AG04449 (cell line): Measurements from ENCODE around the gene UBR4.

Source experiments
- CTCF ChIA-PET: fragments of 350-600 bp; formaldehyde crosslinking; extraction: SDS; loops from one replicate; lab custom pipeline; 2021; ENCODE audit warnings: antibody characterized with exemption; lab: Yijun Ruan, JAX
- POLR2A ChIA-PET: fragments of 400-600, 350-600 bp; formaldehyde crosslinking; extraction: SDS; loops from one replicate; lab custom pipeline; 2020; ENCODE audit warnings: antibody characterized with exemption, inconsistent platforms; lab: Yijun Ruan, JAX
- DNase-seq: peaks from one replicate; pipeline ENCODE4 v3.0.0-alpha.2; 2010; ENCODE audit warnings: low read depth, low spot score
- H3K4me3 ChIP-seq: 2 replicates; pipeline ENCODE4 v1.5.1; 2011; ENCODE audit warnings: low read depth, mild to moderate bottlenecking, control low read depth, low read length
- TF ChIP-seq, protein P1 (sequence below): IDR thresholded peaks from one replicate; pipeline ENCODE4 v1.5.1; 2011; ENCODE audit warnings: mild to moderate bottlenecking, moderate library complexity, low read length, control low read depth, inconsistent platforms; ENCODE audit not compliant: insufficient read depth; ENCODE audit errors: missing control alignments

The UBR4 gene

GRCh38 chr1:19153169-19153568 is 56.9 kb downstream of the UBR4 start:
- ChIA-PET POLR2A (no interaction called here), CTCF (no interaction called here)
- TF ChIP-seq, protein P1, sequence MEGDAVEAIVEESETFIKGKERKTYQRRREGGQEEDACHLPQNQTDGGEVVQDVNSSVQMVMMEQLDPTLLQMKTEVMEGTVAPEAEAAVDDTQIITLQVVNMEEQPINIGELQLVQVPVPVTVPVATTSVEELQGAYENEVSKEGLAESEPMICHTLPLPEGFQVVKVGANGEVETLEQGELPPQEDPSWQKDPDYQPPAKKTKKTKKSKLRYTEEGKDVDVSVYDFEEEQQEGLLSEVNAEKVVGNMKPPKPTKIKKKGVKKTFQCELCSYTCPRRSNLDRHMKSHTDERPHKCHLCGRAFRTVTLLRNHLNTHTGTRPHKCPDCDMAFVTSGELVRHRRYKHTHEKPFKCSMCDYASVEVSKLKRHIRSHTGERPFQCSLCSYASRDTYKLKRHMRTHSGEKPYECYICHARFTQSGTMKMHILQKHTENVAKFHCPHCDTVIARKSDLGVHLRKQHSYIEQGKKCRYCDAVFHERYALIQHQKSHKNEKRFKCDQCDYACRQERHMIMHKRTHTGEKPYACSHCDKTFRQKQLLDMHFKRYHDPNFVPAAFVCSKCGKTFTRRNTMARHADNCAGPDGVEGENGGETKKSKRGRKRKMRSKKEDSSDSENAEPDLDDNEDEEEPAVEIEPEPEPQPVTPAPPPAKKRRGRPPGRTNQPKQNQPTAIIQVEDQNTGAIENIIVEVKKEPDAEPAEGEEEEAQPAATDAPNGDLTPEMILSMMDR, result no peak
- H3K4me3 ChIP-seq, result no peak overlapping the region
- DNase-seq, result no peak

DNA sequence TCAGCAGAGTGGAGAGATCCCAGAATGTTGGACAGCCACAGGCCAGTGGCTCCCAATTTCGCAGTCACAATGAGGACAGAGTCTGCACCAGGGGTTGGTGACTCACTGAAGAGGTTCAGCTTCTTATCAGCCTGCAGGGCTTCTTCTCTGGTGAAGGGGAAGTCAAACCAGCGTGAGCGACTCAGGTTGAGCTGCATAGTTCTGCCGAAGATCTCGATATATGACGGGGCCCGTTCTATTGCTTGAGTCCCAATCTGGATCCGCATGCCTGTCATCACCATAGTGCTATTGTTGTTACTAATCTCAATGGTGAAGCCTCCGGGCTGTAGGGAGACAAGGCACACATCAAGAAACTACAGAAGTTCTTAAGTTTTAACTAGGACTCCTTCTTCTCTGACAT is 58.5 kb downstream of the UBR4 start:
- no peak for DNase-seq
- TF ChIP-seq, protein P1, result no peak
- H3K4me3 ChIP-seq, result no peak overlapping the region
- POLR2A ChIA-PET, result no interaction called here
- CTCF ChIA-PET, result no interaction called here

- no peak for DNase-seq
- ChIA-PET CTCF (interaction anchor here (0.9 to 1.2 kb wide), 2 partner anchors 74 to 90 kb away, joined by 3 read pairs; no protein-coding TSS in a partner anchor), POLR2A (no interaction called here)
- TF ChIP-seq, protein P1, result no peak
- H3K4me3 ChIP-seq, result no peak overlapping the region
These were observed 60.3 kb downstream of the UBR4 start for GRCh38 chr1:19149736-19150135.

DNA sequence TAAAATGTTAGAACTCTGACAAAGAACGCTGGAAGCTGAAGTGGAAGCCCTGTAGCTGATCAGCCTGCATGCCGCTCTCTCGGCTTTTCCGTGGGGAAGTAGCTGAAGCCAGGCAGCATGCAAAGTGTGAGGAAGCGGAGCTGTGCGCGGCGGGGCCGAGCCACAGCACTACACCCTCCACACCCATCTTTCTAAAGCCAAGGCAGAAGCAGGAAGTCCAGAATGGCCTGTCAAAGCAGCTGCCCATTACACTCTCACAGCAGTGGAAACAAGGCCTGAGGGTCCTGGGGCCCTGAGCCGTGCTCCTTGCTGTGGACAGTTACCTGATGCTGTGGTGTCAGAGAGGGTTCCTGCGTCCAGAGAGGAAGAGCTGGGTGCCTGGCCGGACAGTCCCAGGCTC is 69.6 kb downstream of the UBR4 start:
- POLR2A ChIA-PET, result interaction anchor here (0.8 kb wide), 1 partner anchor 12 kb away, joined by 3 read pairs; no protein-coding TSS in a partner anchor
- no peak for DNase-seq
- no peak overlapping the region for H3K4me3 ChIP-seq
- CTCF ChIA-PET, result interaction anchor here (1.1 kb wide), 1 partner anchor 25 kb away, joined by 3 read pairs; no protein-coding TSS in a partner anchor
- TF ChIP-seq, protein P1, result no peak

GRCh38 chr1:19139711-19140110 is 70.4 kb downstream of the UBR4 start:
- no peak for DNase-seq
- TF ChIP-seq, protein P1, result no peak
- no peak overlapping the region for H3K4me3 ChIP-seq
- CTCF ChIA-PET, result interaction anchor here (0.8 kb wide), 1 partner anchor 226 kb away, joined by 3 read pairs; no protein-coding TSS in a partner anchor
- POLR2A ChIA-PET, result no interaction called here

DNA sequence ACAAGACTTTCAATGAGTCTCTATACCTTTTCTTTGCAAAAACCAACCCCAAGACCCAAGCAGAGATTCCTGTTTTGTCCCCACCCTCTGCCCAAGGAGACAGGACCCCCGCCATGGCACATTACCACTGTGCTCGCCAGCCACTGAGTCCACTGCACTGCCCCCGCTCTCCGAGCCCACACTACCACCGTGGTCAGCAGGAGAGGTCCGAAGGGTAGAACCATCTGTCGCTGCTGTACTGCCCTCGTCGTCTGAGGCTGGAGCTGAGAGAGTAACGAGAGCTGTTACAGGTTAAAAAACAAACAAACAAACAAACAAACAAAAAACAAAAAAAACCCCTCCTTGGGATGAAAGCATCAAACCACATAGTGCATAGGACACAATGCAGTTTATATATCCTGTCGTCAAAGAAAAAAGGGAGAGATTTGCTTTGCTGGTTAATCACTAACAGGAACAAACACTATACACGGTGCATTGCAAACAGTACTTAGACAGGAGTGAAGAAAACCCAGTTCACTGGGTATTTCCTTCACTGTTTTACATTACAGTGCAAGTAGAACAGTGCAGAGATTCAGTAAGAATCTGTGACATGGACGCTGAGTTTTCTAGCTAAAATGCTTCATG is 71.0 kb downstream of the UBR4 start:
- DNase-seq, result no peak
- ChIA-PET CTCF (interaction anchor here (0.8 kb wide), 1 partner anchor 226 kb away, joined by 3 read pairs; no protein-coding TSS in a partner anchor), POLR2A (no interaction called here)
- TF ChIP-seq, protein P1, result no peak
- H3K4me3 ChIP-seq, result no peak overlapping the region
